B cell (primary cell): ENCODE measurements around the gene GGT7. TPM values are rescaled to one million over a fixed set of nuclear protein-coding genes. Genes with fewer than 3 reads are reported as not detected.
"Not testable (repeated sequence)": the region's sequence is repeated elsewhere in the genome, so short reads cannot be mapped to it uniquely, and the experiment has no call there.

Experiments
- ATAC-seq: fragments of 200-7000 bp; cut with Tn5 transposase; one replicate; pipeline ENCODE4 v1.10.0; 2021; ENCODE audit warnings: low read depth, mild to moderate bottlenecking, moderate number of reproducible peaks, moderate library complexity
- CTCF ChIA-PET: fragments of 350-600 bp; sonication (Branson Sonifier 250); formaldehyde crosslinking; loops from one replicate; lab custom pipeline; 2021; ENCODE audit warnings: antibody characterized with exemption, inconsistent platforms; lab: Charles Lee
- POLR2A ChIA-PET: fragments of 350-600 bp; sonication (Branson Sonifier 250); formaldehyde crosslinking; loops from one replicate; lab custom pipeline; 2021; ENCODE audit warnings: antibody characterized with exemption; lab: Charles Lee
- DNase-seq: peaks from one replicate; pipeline ENCODE4 v3.0.0; 2013
- H2AFZ ChIP-seq: 2 replicates; pipeline ENCODE4 v1.6.1; 2012; ENCODE audit warnings: mild to moderate bottlenecking, low read depth, low read length; ENCODE audit not compliant: insufficient read depth, poor library complexity, severe bottlenecking
- H3K27ac ChIP-seq, 2 donors: 1 replicate in 1 of 2; 2 replicates in 1 of 2; pipeline ENCODE4 v1.5.1; 2012 to 2013; ENCODE audit warnings: low read length in 2 of 2, mild to moderate bottlenecking in 2 of 2, moderate library complexity in 1 of 2
- H3K27me3 ChIP-seq, 4 experiments: fragments of 200-600 bp in 1 of 4; sonication (generic) in 1 of 4; replicated peaks in 1 of 4; 1 replicate in 2 of 4; 2 replicates in 2 of 4; pipeline versions ENCODE4 v1.6.1 to v1.7.0; 2013 to 2016; ENCODE audit warnings: low read length in 3 of 4, mild to moderate bottlenecking in 2 of 4, mixed read lengths in 1 of 4, moderate library complexity in 1 of 4; ENCODE audit not compliant: insufficient read depth in 4 of 4, control insufficient read depth in 3 of 4; ENCODE audit errors: control extremely low read depth in 1 of 4
- H3K36me3 ChIP-seq, 2 experiments: replicated peaks in 1 of 2; 1 replicate in 1 of 2; 2 replicates in 1 of 2; pipeline versions ENCODE4 v1.6.1 to v1.7.1; 2013; ENCODE audit warnings: low read length in 1 of 2; ENCODE audit not compliant: insufficient read depth in 2 of 2, control insufficient read depth in 1 of 2; ENCODE audit errors: control extremely low read depth in 1 of 2, extremely low read depth in 1 of 2
- H3K4me1 ChIP-seq, 2 donors: fragments of 200-600 bp in 1 of 2; sonication (generic) in 1 of 2; 1 replicate in 1 of 2; 2 replicates in 1 of 2; pipeline versions ENCODE4 v1.5.1 to v1.6.1; 2013 to 2017; ENCODE audit warnings: low read length in 2 of 2; ENCODE audit not compliant: control insufficient read depth in 2 of 2, insufficient read depth in 2 of 2
- H3K4me2 ChIP-seq: replicated peaks from 2 replicates; pipeline ENCODE3; 2012; ENCODE audit warnings: mild to moderate bottlenecking, low read depth, low read length; ENCODE audit not compliant: poor library complexity, severe bottlenecking
- H3K4me3 ChIP-seq, 5 experiments: fragments of 200-600 bp in 1 of 5; sonication (generic) in 1 of 5; 1 replicate in 3 of 5; 2 replicates in 2 of 5; pipeline versions ENCODE4 v1.5.1 to v1.7.0; 2011 to 2016; ENCODE audit warnings: low read length in 4 of 5, mild to moderate bottlenecking in 4 of 5, low read depth in 2 of 5, control low read depth in 1 of 5, moderate library complexity in 1 of 5; ENCODE audit not compliant: insufficient read depth in 1 of 5; ENCODE audit errors: control extremely low read depth in 1 of 5, extremely low read depth in 1 of 5
- H3K79me2 ChIP-seq: fragments of 200-600 bp; sonication (generic); one replicate; pipeline ENCODE4 v1.6.0; 2016; ENCODE audit warnings: low read length; ENCODE audit not compliant: control insufficient read depth, insufficient read depth
- H3K9ac ChIP-seq: fragments of 200-600 bp; sonication (generic); 2 replicates; pipeline ENCODE4 v1.6.1; 2017; ENCODE audit warnings: mild to moderate bottlenecking, low read length, moderate library complexity
- H3K9me3 ChIP-seq, 3 donors: one replicate each; pipeline versions ENCODE4 v1.6.1 to v1.7.1; 2013; ENCODE audit warnings: low read length in 2 of 3; ENCODE audit not compliant: control insufficient read depth in 2 of 3, insufficient read depth in 1 of 3; ENCODE audit errors: control extremely low read depth in 1 of 3
- H4K20me1 ChIP-seq: 2 replicates; pipeline ENCODE4 v1.6.0; 2012; ENCODE audit warnings: mild to moderate bottlenecking, low read length; ENCODE audit not compliant: insufficient read depth, control insufficient read depth, poor library complexity, severe bottlenecking
- H3K27ac Mint-ChIP-seq: one replicate; pipeline ENCODE4 v1.8.0; 2021; ENCODE audit warnings: mixed read lengths
- H3K27me3 Mint-ChIP-seq: one replicate; pipeline ENCODE4 v1.8.0; 2021; ENCODE audit warnings: mixed read lengths
- H3K4me1 Mint-ChIP-seq: one replicate; pipeline ENCODE4 v1.8.0; 2021; ENCODE audit warnings: mixed read lengths
- H3K4me3 Mint-ChIP-seq: one replicate; pipeline ENCODE4 v1.8.0; 2021; ENCODE audit warnings: mixed read lengths
- H3K9me3 Mint-ChIP-seq: one replicate; pipeline ENCODE4 v1.8.0; 2022; ENCODE audit warnings: mixed read lengths; ENCODE audit not compliant: insufficient read depth
- CTCF ChIP-seq: fragments of 200-600 bp; IDR thresholded peaks from one replicate; pipeline ENCODE4 v1.8.0; 2022; ENCODE audit warnings: antibody characterized with exemption, mild to moderate bottlenecking
- EZH2 ChIP-seq: IDR thresholded peaks from 2 replicates; pipeline ENCODE4 v1.6.1; 2012; ENCODE audit warnings: borderline replicate concordance, low read depth, mild to moderate bottlenecking, moderate library complexity, low read length; ENCODE audit not compliant: insufficient read depth, poor library complexity, severe bottlenecking
- WGBS: methylation state at CpG from one replicate; pipeline ENCODE4 v1.1.5; 2013; ENCODE audit warnings: missing lambda C conversion rate; ENCODE audit not compliant: insufficient coverage; 5-methylcytosine and 5-hydroxymethylcytosine counted together
- intact Hi-C: fragments of 100-400 bp; cut with micrococcal nuclease; formaldehyde crosslinking; loops from one replicate; pipeline ENCODE4 v1.10.0; 2022
- polyA plus RNA-seq: library from polyadenylated mRNA; depleted of rRNA; stranded (reverse); fragments of >200 nt; gene quantifications from 2 replicates; pipeline ENCODE4 v1.2.3, GENCODE V29; 2012
- total RNA-seq, 2 donors: library from RNA; stranded (reverse); fragments of 120-200 nt in 1 of 2; gene quantifications; 1 replicate in 1 of 2; 2 replicates in 1 of 2; pipeline versions ENCODE4 v1.2.3 to v1.2.4, GENCODE V29; 2013 to 2022

Gene GGT7
- total and polyA plus RNA-seq, 2 donors (not counting 1 experiment from before 2014, with no cell fraction given): 28.6 to 31.9 TPM

- Mint-ChIP-seq H3K4me3 (no peak overlapping the region), H3K9me3 (no peaks in the 10 kb centered on the region), H3K4me1 (peaks cover 4% of the 10 kb centered on the region), H3K27me3 (no peaks in the 10 kb centered on the region), H3K27ac (no peak overlapping the region)
- peaks cover 5 to 6% of the 10 kb centered on the region in 2 donors for H3K4me1 ChIP-seq
- H3K27me3 ChIP-seq: no peaks in the 10 kb centered on the region
- ChIA-PET POLR2A (no interaction called here), CTCF (no interaction called here)
- ATAC-seq: no peak
- no peaks in the 10 kb centered on the region for H4K20me1 ChIP-seq
- no peaks in the 10 kb centered on the region for H3K36me3 ChIP-seq
- H3K9me3 ChIP-seq: no peaks in the 10 kb centered on the region
- no peak overlapping the region for H2AFZ ChIP-seq
- no peak for TF ChIP-seq EZH2
- TF ChIP-seq CTCF: no peak
- WGBS: 83% methylated on average over 1 of the region's 2 CpGs
- H3K9ac ChIP-seq: no peak overlapping the region
- no peak overlapping the region for H3K4me3 ChIP-seq
- DNase-seq: no peak
- intact Hi-C loops: no loop called here
- H3K27ac ChIP-seq: no peak overlapping the region
- H3K79me2 ChIP-seq: peaks cover 4% of the 10 kb centered on the region
- no peak overlapping the region for H3K4me2 ChIP-seq
Measured at GRCh38 chr20:34881689-34882088, 9.0 kb upstream of the GGT7 start.

GRCh38 chr20:34880971-34881370 is 8.3 kb upstream of the GGT7 start:
- WGBS: 100% methylated on average over 2 of the region's 7 CpGs
- POLR2A ChIA-PET: interaction anchor here (0.7 kb wide), 2 partner anchors 19 to 24 kb away, joined by 5 to 7 read pairs; no protein-coding TSS in a partner anchor

More at GRCh38 chr20:34880971-34881370, 8.3 kb upstream of the GGT7 start:
- H3K27me3 Mint-ChIP-seq, H3K4me3 ChIP-seq, H3K27ac ChIP-seq, H3K4me1 Mint-ChIP-seq, intact Hi-C loops, H3K4me2 ChIP-seq, DNase-seq, H3K9ac ChIP-seq, H3K27me3 ChIP-seq, H3K36me3 ChIP-seq, H4K20me1 ChIP-seq, H3K4me3 Mint-ChIP-seq, ATAC-seq, H3K4me1 ChIP-seq, H3K9me3 Mint-ChIP-seq, H3K79me2 ChIP-seq, H3K9me3 ChIP-seq, H3K27ac Mint-ChIP-seq, H2AFZ ChIP-seq: not testable (repeated sequence)
- CTCF ChIA-PET: interaction anchor here (0.7 kb wide), 1 partner anchor 58 kb away, joined by 3 read pairs; no protein-coding TSS in a partner anchor
